Neuronal stem cell (in vitro differentiated cells): ENCODE data around the gene POLD4.

ENCODE experiments used
- DNase-seq: peaks from one replicate; pipeline ENCODE4 v3.0.0-alpha.2; 2013; ENCODE audit warnings: low spot score
- H2AFZ ChIP-seq: one replicate; pipeline ENCODE4 v1.6.1; 2013; ENCODE audit warnings: mild to moderate bottlenecking, low read length, inconsistent platforms
- H2AK5ac ChIP-seq: 2 replicates; pipeline ENCODE4 v1.6.1; 2013; ENCODE audit warnings: low read depth, mild to moderate bottlenecking, inconsistent platforms, low read length, moderate library complexity, mixed read lengths
- H2BK120ac ChIP-seq: 2 replicates; pipeline ENCODE4 v1.6.1; 2013; ENCODE audit warnings: low read depth, mild to moderate bottlenecking, inconsistent platforms, low read length, moderate library complexity, mixed read lengths
- H2BK12ac ChIP-seq: one replicate; pipeline ENCODE4 v1.6.1; 2013; ENCODE audit warnings: low read length, inconsistent platforms
- H2BK15ac ChIP-seq: 2 replicates; pipeline ENCODE4 v1.6.1; 2013; ENCODE audit warnings: mild to moderate bottlenecking, low read length, inconsistent platforms, mixed read lengths
- H2BK5ac ChIP-seq: one replicate; pipeline ENCODE4 v1.6.1; 2013; ENCODE audit warnings: inconsistent platforms, mild to moderate bottlenecking, low read length, moderate library complexity
- H3K14ac ChIP-seq: one replicate; pipeline ENCODE4 v1.6.1; 2013; ENCODE audit warnings: low read length, inconsistent platforms
- H3K18ac ChIP-seq: 2 replicates; pipeline ENCODE4 v1.6.1; 2013; ENCODE audit warnings: low read length, inconsistent platforms
- H3K23ac ChIP-seq: 2 replicates; pipeline ENCODE4 v1.6.1; 2013; ENCODE audit warnings: low read depth, mild to moderate bottlenecking, mixed read lengths, low read length, inconsistent platforms; ENCODE audit not compliant: poor library complexity
- H3K27ac ChIP-seq: replicated peaks from 3 replicates; pipeline ENCODE4 v1.5.1; 2013; ENCODE audit warnings: low read length, inconsistent platforms
- H3K27me3 ChIP-seq, 3 experiments: 2 replicates each; pipeline ENCODE4 v1.6.1; 2013; ENCODE audit warnings: low read length in 3 of 3, mild to moderate bottlenecking in 2 of 3, inconsistent platforms in 1 of 3, low read depth in 1 of 3, mixed read lengths in 1 of 3, moderate library complexity in 1 of 3; ENCODE audit not compliant: control insufficient read depth in 3 of 3, insufficient read depth in 3 of 3
- H3K36me3 ChIP-seq, 2 donors: replicated peaks in 1 of 2; 2 replicates each; pipeline ENCODE4 v1.6.1; 2013; ENCODE audit warnings: low read length in 2 of 2; ENCODE audit not compliant: control insufficient read depth in 2 of 2, insufficient read depth in 2 of 2
- H3K4ac ChIP-seq: 2 replicates; pipeline ENCODE4 v1.6.1; 2013; ENCODE audit warnings: inconsistent platforms, mild to moderate bottlenecking, low read length, moderate library complexity
- H3K4me1 ChIP-seq, 2 donors: 1 replicate in 1 of 2; 2 replicates in 1 of 2; pipeline ENCODE4 v1.6.1; 2013; ENCODE audit warnings: low read length in 2 of 2, low read depth in 1 of 2; ENCODE audit not compliant: control insufficient read depth in 2 of 2, insufficient read depth in 1 of 2
- H3K4me2 ChIP-seq: one replicate; pipeline ENCODE4 v1.6.1; 2013; ENCODE audit warnings: mild to moderate bottlenecking, low read length, inconsistent platforms; ENCODE audit not compliant: insufficient read depth, poor library complexity, severe bottlenecking
- H3K4me3 ChIP-seq, 2 donors: 2 replicates each; pipeline ENCODE4 v1.5.1; 2013; ENCODE audit warnings: low read length in 2 of 2, mild to moderate bottlenecking in 2 of 2, inconsistent platforms in 1 of 2, moderate library complexity in 1 of 2
- H3K79me1 ChIP-seq: one replicate; pipeline ENCODE4 v1.6.1; 2013; ENCODE audit warnings: low read depth, mild to moderate bottlenecking, inconsistent platforms, low read length, moderate library complexity
- H3K9ac ChIP-seq: one replicate; pipeline ENCODE4 v1.6.1; 2013; ENCODE audit warnings: mild to moderate bottlenecking, low read depth, low read length, inconsistent platforms; ENCODE audit not compliant: poor library complexity
- H3K9me3 ChIP-seq, 2 donors: replicated peaks in 1 of 2; 2 replicates each; pipeline versions ENCODE3 to v1.6.1; 2013; ENCODE audit warnings: low read length in 2 of 2, mild to moderate bottlenecking in 2 of 2, inconsistent platforms in 1 of 2, low read depth in 1 of 2, mixed read lengths in 1 of 2, moderate library complexity in 1 of 2; ENCODE audit not compliant: control insufficient read depth in 2 of 2, insufficient read depth in 1 of 2
- H4K8ac ChIP-seq: one replicate; pipeline ENCODE4 v1.6.1; 2013; ENCODE audit warnings: low read depth, mild to moderate bottlenecking, inconsistent platforms, low read length, moderate library complexity
- H4K91ac ChIP-seq: one replicate; pipeline ENCODE4 v1.6.1; 2013; ENCODE audit warnings: low read length, low read depth, mild to moderate bottlenecking, inconsistent platforms; ENCODE audit not compliant: poor library complexity
- WGBS, 2 donors: extraction: QIAGEN DNeasy Blood & Tissue Kit; methylation state at CpG; one replicate each; pipeline ENCODE4 v1.1.7; 2013; ENCODE audit warnings: missing lambda C conversion rate in 2 of 2, mixed read lengths in 1 of 2; ENCODE audit not compliant: insufficient read length in 2 of 2, insufficient replicate concordance in 1 of 2; ENCODE audit errors: extremely low coverage in 2 of 2; 5-methylcytosine and 5-hydroxymethylcytosine counted together

The POLD4 gene

DNA sequence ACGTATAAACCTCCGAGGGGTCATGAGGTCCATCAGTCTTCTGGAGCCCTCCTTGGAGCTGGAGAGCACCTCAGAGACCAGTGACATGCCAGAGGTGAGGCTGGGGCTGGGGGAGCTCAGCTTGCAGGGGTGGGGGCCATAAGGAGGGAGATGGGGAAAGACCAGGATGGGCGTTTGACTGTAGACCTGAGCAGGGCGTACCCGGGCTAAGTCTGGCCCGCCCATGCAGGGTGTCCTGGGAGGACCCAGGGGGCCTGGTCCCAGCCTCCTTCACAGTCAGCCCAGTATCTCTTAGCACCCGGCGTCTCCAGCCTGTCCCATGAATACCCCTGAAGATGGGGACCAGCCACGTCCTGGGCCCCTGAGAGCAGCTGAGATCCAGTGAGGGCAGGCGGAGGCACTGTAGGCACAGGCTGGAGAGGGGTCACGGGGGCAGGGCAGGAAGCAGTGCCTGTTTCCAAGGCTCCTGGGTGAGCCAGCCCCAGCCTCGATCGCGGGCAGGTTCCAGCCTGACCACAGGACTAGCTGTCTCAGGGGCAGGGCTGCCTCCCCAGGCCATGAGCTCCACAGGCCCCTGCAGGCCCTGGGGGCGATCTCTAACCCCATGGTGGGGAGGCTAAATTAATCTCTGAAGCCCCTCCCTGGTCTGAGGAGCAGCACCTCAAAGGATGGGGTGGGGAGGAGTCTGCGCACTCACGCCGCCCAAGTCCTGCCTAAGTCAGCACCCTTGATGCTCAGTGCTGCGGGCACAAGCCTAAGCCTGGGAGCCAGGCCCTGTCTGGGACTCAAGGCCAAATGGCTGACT, 42.9 kb downstream of the POLD4 start:
- Histone ChIP-seq H3K9ac (peak overlapping the region; percentile 30), H3K27me3 (peaks cover 0 to 1% (median 0%) of the 10 kb centered on the region in 3 experiments), H3K14ac (peak overlapping the region; percentile 17), H3K36me3 (no peaks in the 10 kb centered on the region), H2BK120ac (no peak overlapping the region), H2BK12ac (peak overlapping the region; percentile 63), H3K18ac (peak overlapping the region; percentile 54), H3K4me3 (no peak overlapping the region), H2AK5ac (no peak overlapping the region), H3K4me1 (no peaks in the 10 kb centered on the region), H4K8ac (no peak overlapping the region), H2AFZ (peak overlapping the region; percentile 65), H3K23ac (peak overlapping the region; percentile 71), H3K27ac (no peak overlapping the region), H3K9me3 (peaks cover 0 to 2% of the 10 kb centered on the region in 2 donors), H3K79me1 (peaks cover 2% of the 10 kb centered on the region), H4K91ac (no peak overlapping the region), H3K4me2 (no peak overlapping the region), H2BK5ac (peak overlapping the region; percentile 60), H3K4ac (no peak overlapping the region), H2BK15ac (no peak overlapping the region)
- DNase-seq: no peak
- WGBS, 2 donors: no CpG with 5 or more reads among the region's 19 CpGs

DNA sequence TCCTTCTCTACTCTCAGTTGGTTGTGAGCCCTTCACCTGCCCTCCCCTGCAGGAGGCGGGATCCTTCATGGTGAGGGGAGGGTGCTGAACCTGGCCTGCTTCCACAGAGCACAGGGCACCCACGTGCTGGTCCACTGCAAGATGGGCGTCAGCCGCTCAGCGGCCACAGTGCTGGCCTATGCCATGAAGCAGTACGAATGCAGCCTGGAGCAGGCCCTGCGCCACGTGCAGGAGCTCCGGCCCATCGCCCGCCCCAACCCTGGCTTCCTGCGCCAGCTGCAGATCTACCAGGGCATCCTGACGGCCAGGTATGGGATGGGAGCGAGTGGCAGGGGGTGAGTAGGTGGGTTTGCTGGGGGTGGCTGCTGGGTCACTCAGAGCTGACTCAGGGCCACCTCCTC, 43.7 kb downstream of the POLD4 start:
- no CpG with 5 or more reads among the region's 14 CpGs for WGBS, 2 donors
- H3K23ac ChIP-seq: no peak overlapping the region

DNA sequence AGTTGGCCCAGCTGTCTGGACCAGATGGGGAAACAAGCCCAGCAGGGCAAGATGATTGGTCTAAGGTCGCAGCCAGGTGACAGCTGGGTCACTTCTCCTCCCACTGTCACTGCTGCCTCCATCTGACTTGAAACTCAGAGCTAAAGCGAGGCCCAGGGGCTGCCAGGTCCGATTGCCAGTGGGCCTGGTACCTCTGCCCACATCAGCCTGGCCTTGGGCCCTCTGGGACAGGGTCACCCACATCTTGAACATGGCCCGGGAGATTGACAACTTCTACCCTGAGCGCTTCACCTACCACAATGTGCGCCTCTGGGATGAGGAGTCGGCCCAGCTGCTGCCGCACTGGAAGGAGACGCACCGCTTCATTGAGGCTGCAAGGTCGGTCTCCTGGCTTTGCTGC, 44.2 kb downstream of the POLD4 start:
- Histone ChIP-seq H3K79me1 (peaks cover 2% of the 10 kb centered on the region), H3K27me3 (peaks cover 0 to 10% (median 0%) of the 10 kb centered on the region in 3 experiments), H3K4ac (no peak overlapping the region), H3K18ac (no peak overlapping the region), H3K36me3 (no peaks in the 10 kb centered on the region), H2AFZ (no peak overlapping the region), H4K8ac (no peak overlapping the region), H2BK5ac (no peak overlapping the region), H2BK15ac (no peak overlapping the region), H3K23ac (no peak overlapping the region), H3K4me3 (peak overlapping the region in 1 of 2 donors; percentile 36), H3K4me1 (peaks cover 0 to 1% of the 10 kb centered on the region in 2 donors), H3K4me2 (no peak overlapping the region), H3K27ac (no peak overlapping the region), H3K9me3 (peaks cover 0 to 4% of the 10 kb centered on the region in 2 donors), H4K91ac (no peak overlapping the region), H3K14ac (no peak overlapping the region), H2BK12ac (no peak overlapping the region), H2BK120ac (no peak overlapping the region), H2AK5ac (no peak overlapping the region), H3K9ac (peak overlapping the region; percentile 17)
- DNase-seq: no peak
- WGBS, 2 donors: no CpG with 5 or more reads among the region's 11 CpGs

More for the DNA sequence above, 43.7 kb downstream of the POLD4 start:
- Histone ChIP-seq H2BK5ac (no peak overlapping the region), H3K36me3 (no peaks in the 10 kb centered on the region), H4K8ac (no peak overlapping the region), H3K79me1 (peaks cover 2% of the 10 kb centered on the region), H2BK12ac (peak overlapping the region; percentile 3), H3K4ac (no peak overlapping the region), H2BK120ac (no peak overlapping the region), H3K4me1 (no peaks in the 10 kb centered on the region), H2AK5ac (no peak overlapping the region), H3K9me3 (peaks cover 0 to 2% of the 10 kb centered on the region in 2 donors), H3K27me3 (peaks cover 0 to 5% (median 0%) of the 10 kb centered on the region in 3 experiments), H3K4me3 (peak overlapping the region in 1 of 2 donors; percentile 39), H3K4me2 (no peak overlapping the region), H2AFZ (no peak overlapping the region), H3K9ac (peak overlapping the region; percentile 17), H3K18ac (no peak overlapping the region), H3K14ac (peak overlapping the region; percentile 56), H4K91ac (no peak overlapping the region), H3K27ac (no peak overlapping the region), H2BK15ac (no peak overlapping the region)
- no peak for DNase-seq

DNA sequence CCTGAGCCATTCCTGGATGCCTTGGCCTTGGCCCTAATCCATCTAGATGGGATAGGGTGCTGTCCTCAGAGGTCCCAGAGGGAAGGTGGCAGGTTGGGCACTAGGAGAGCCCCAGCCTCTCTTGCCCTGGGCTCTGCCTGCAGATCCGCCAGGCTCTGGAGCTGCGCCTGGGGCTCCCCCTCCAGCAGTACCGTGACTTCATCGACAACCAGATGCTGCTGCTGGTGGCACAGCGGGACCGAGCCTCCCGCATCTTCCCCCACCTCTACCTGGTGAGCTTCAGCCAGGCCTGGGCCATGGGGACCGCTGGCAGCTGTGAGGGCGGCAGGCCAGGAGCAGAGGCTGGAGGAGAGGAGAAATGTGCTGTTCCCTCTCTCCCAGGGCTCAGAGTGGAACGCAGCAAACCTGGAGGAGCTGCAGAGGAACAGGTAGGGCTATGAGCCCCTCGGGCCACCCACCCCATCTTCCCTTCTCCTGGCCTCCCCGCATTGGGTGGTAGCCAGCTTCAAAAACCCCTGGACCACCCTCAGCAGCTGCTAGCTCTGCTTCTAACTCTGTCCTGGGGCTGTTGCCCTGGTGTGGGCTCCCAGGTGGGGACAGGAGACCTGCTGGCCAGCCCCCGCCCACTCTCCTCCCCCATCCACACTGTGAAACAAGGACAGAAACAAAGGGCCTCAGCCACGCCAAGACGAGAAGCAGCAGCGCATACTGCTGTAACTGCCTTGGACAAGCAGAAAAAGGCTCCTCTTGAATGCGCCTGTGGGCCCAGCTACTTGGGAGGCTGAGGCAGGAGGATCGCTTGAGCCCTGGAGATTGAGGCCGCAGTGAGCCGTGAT, 45.1 kb downstream of the POLD4 start:
- Histone ChIP-seq H3K27me3 (peaks cover 0 to 14% (median 0%) of the 10 kb centered on the region in 3 experiments), H3K27ac (no peak overlapping the region), H4K8ac (no peak overlapping the region), H3K4me1 (peaks cover 0 to 2% of the 10 kb centered on the region in 2 donors), H3K23ac (no peak overlapping the region), H3K4me3 (no peak overlapping the region), H3K4me2 (no peak overlapping the region), H2BK5ac (no peak overlapping the region), H2AK5ac (peak overlapping the region; percentile 68), H3K14ac (no peak overlapping the region), H3K9ac (no peak overlapping the region), H3K4ac (no peak overlapping the region), H2BK12ac (no peak overlapping the region), H3K36me3 (no peaks in the 10 kb centered on the region), H2BK120ac (peak overlapping the region; percentile 67), H4K91ac (no peak overlapping the region), H3K79me1 (peaks cover 2% of the 10 kb centered on the region), H3K18ac (peak overlapping the region; percentile 74), H2AFZ (no peak overlapping the region), H3K9me3 (peaks cover 0 to 5% of the 10 kb centered on the region in 2 donors), H2BK15ac (no peak overlapping the region)
- no peak for DNase-seq
- WGBS, 2 donors: no CpG with 5 or more reads among the region's 20 CpGs
